ENCODE results near the gene CLPTM1L.

GRCh38 chr5:1366514-1366913, 21.6 kb upstream of the CLPTM1L start:
- TF ChIP-seq EP300 (IDR thresholded peaks at IDR 0.05; ENCODE audit: low read depth) (no peak), CTCF (IDR thresholded peaks at IDR 0.05) (no peak)

Data from transverse colon (tissue), 3 donors.